ENCODE data around the gene KPRP. TPM values are rescaled to one million over a fixed set of nuclear protein-coding genes. Genes with fewer than 3 reads are reported as not detected.

The KPRP gene
- total RNA-seq, 3 donors from 2014 or later (not counting 1 experiment from before 2014, with no cell fraction given) = not detected

- no peak overlapping the region for H3K27ac ChIP-seq (ENCODE audit: low read length)
- no peak overlapping the region for H3K4me3 ChIP-seq (ENCODE audit: low read length)
- ATAC-seq (no peak), DNase-seq (no peak)
- H3K27me3 Mint-ChIP-seq (ENCODE audit: low read depth in 2 of 2) = peaks cover 6 to 35% of the 10 kb centered on the region in 2 donors
- H3K36me3 Mint-ChIP-seq = no peaks in the 10 kb centered on the region
- intact Hi-C loops (cut with micrococcal nuclease) = no loop called here
- H3K9me3 ChIP-seq (ENCODE audit: control insufficient read depth, insufficient read depth, low read length) = no peaks in the 10 kb centered on the region
- no peaks in the 10 kb centered on the region for H3K27me3 ChIP-seq (ENCODE audit: control insufficient read depth, insufficient read depth, low read length)
- TF ChIP-seq CTCF (IDR thresholded peaks at IDR 0.05) = no peak
- no peaks in the 10 kb centered on the region for H3K4me1 Mint-ChIP-seq
- H3K4me1 ChIP-seq (ENCODE audit: control insufficient read depth, insufficient read depth, low read length) = no peaks in the 10 kb centered on the region
- no CpG with 5 or more reads among the region's 1 CpG for WGBS (ENCODE audit: insufficient coverage)
- H3K9me3 Mint-ChIP-seq = peaks cover 0 to 2% of the 10 kb centered on the region in 2 donors
- H3K4me3 Mint-ChIP-seq = no peak overlapping the region
- H3K27ac Mint-ChIP-seq = no peak overlapping the region
- H3K36me3 ChIP-seq (ENCODE audit: control insufficient read depth, insufficient read depth, low read length) = no peaks in the 10 kb centered on the region
These were observed 12.6 kb downstream of the KPRP start for GRCh38 chr1:152770411-152770810.

GRCh38 chr1:152774875-152775274 is 17.1 kb downstream of the KPRP start, which contains the start of gene LCE1F:
TSS of gene LCE1F (plus strand) at chr1:152775140. CDS start at chr1:152776372, 1,232 bp downstream.
- Mint-ChIP-seq H3K4me1 (no peaks in the 10 kb centered on the region), H3K36me3 (no peaks in the 10 kb centered on the region), H3K27ac (no peak within 1 kb of the TSS), H3K4me3 (no peak within 1 kb of the TSS), H3K27me3 (ENCODE audit: low read depth in 2 of 2) (peaks cover 20 to 53% of the 10 kb centered on the region in 2 donors), H3K9me3 (peaks cover 0 to 2% of the 10 kb centered on the region in 2 donors)
- no peaks in the 10 kb centered on the region for H3K36me3 ChIP-seq (ENCODE audit: control insufficient read depth, insufficient read depth, low read length)
- no peak within 1 kb of the TSS for H3K4me3 ChIP-seq (ENCODE audit: low read length)
- H3K27ac ChIP-seq (ENCODE audit: low read length) = no peak within 1 kb of the TSS
- H3K27me3 ChIP-seq (ENCODE audit: control insufficient read depth, insufficient read depth, low read length) = no peaks in the 10 kb centered on the region
- intact Hi-C loops (cut with micrococcal nuclease) = no loop called here
- no peaks in the 10 kb centered on the region for H3K9me3 ChIP-seq (ENCODE audit: control insufficient read depth, insufficient read depth, low read length)
- ATAC-seq (no peak), DNase-seq (no peak)
- no peaks in the 10 kb centered on the region for H3K4me1 ChIP-seq (ENCODE audit: control insufficient read depth, insufficient read depth, low read length)
- 75% methylated on average over 6 of the region's 6 CpGs for WGBS (ENCODE audit: insufficient coverage)
- TF ChIP-seq CTCF (IDR thresholded peaks at IDR 0.05) = no peak

- Histone ChIP-seq H3K36me3 (ENCODE audit: control insufficient read depth, insufficient read depth, low read length) (no peaks in the 10 kb centered on the region), H3K4me1 (ENCODE audit: control insufficient read depth, insufficient read depth, low read length) (no peaks in the 10 kb centered on the region), H3K27me3 (ENCODE audit: control insufficient read depth, insufficient read depth, low read length) (no peaks in the 10 kb centered on the region), H3K9me3 (ENCODE audit: control insufficient read depth, insufficient read depth, low read length) (no peaks in the 10 kb centered on the region), H3K4me3 (ENCODE audit: low read length) (no peak overlapping the region), H3K27ac (ENCODE audit: low read length) (no peak overlapping the region)
- no peak for TF ChIP-seq CTCF (IDR thresholded peaks at IDR 0.05)
- Mint-ChIP-seq H3K4me3 (no peak overlapping the region), H3K27ac (no peak overlapping the region), H3K9me3 (peaks cover 0 to 2% of the 10 kb centered on the region in 2 donors), H3K36me3 (no peaks in the 10 kb centered on the region), H3K27me3 (ENCODE audit: low read depth in 2 of 2) (peaks cover 22 to 49% of the 10 kb centered on the region in 2 donors), H3K4me1 (no peaks in the 10 kb centered on the region)
- ATAC-seq (no peak), DNase-seq (no peak)
- intact Hi-C loops (cut with micrococcal nuclease) = no loop called here
- WGBS (ENCODE audit: insufficient coverage) = 85% methylated on average over 11 of the region's 11 CpGs
These were observed 18.5 kb downstream of the KPRP start for GRCh38 chr1:152776361-152776760.

- DNase-seq (no peak), ATAC-seq (no peak)
- H3K36me3 ChIP-seq (ENCODE audit: control insufficient read depth, insufficient read depth, low read length) = no peaks in the 10 kb centered on the region
- H3K9me3 ChIP-seq (ENCODE audit: control insufficient read depth, insufficient read depth, low read length) = no peaks in the 10 kb centered on the region
- Mint-ChIP-seq H3K4me3 (no peak overlapping the region), H3K9me3 (peaks cover 0 to 2% of the 10 kb centered on the region in 2 donors), H3K27ac (no peak overlapping the region), H3K4me1 (no peaks in the 10 kb centered on the region), H3K36me3 (no peaks in the 10 kb centered on the region), H3K27me3 (ENCODE audit: low read depth in 2 of 2) (peaks cover 18 to 52% of the 10 kb centered on the region in 2 donors)
- intact Hi-C loops (cut with micrococcal nuclease) = no loop called here
- no peak overlapping the region for H3K27ac ChIP-seq (ENCODE audit: low read length)
- no peak for TF ChIP-seq CTCF (IDR thresholded peaks at IDR 0.05)
- WGBS (ENCODE audit: insufficient coverage) = 70% methylated on average over 3 of the region's 4 CpGs
- no peak overlapping the region for H3K4me3 ChIP-seq (ENCODE audit: low read length)
- H3K27me3 ChIP-seq (ENCODE audit: control insufficient read depth, insufficient read depth, low read length) = no peaks in the 10 kb centered on the region
- no peaks in the 10 kb centered on the region for H3K4me1 ChIP-seq (ENCODE audit: control insufficient read depth, insufficient read depth, low read length)
These were observed 19.8 kb downstream of the KPRP start for GRCh38 chr1:152777510-152778137.

Data from natural killer cell (primary cell).